K562 (cell line): ENCODE measurements around the gene RNF224. TPM values are rescaled to one million over a fixed set of nuclear protein-coding genes. Genes with fewer than 3 reads are reported as not detected.

Experiments used
- ATF6 ChIP-seq: sonication (generic); formaldehyde crosslinking; IDR thresholded peaks from 2 replicates; pipeline ENCODE4 v1.4.0; 2020; ENCODE audit warnings: mild to moderate bottlenecking, missing genetic modification reagents
- BCLAF1 ChIP-seq, 2 experiments: fragments of 450-650 bp in 1 of 2; IDR thresholded peaks; 2 replicates each; pipeline ENCODE4 v1.6.1; 2011 to 2017; ENCODE audit warnings: low read depth in 2 of 2, antibody characterized with exemption in 1 of 2, borderline replicate concordance in 1 of 2, low read length in 1 of 2, mild to moderate bottlenecking in 1 of 2, mixed read lengths in 1 of 2; ENCODE audit not compliant: control insufficient read depth in 1 of 2
- CBX5 ChIP-seq: IDR thresholded peaks from 2 replicates; pipeline ENCODE4 v1.6.1; 2014; ENCODE audit warnings: low read depth, borderline replicate concordance
- ERF ChIP-seq: fragments of 450-650 bp; formaldehyde crosslinking; IDR thresholded peaks from 2 replicates; pipeline ENCODE4 v1.4.0; 2020; ENCODE audit warnings: mild to moderate bottlenecking, mixed read lengths
- ESRRB ChIP-seq: fragments of 250-450 bp; sonication (Bioruptor Pico); IDR thresholded peaks from 2 replicates; pipeline ENCODE4 v1.5.0; 2020; ENCODE audit warnings: mild to moderate bottlenecking, moderate library complexity, borderline replicate concordance
- FUS ChIP-seq: fragments of 200-400 bp; formaldehyde crosslinking; optimal IDR thresholded peaks from 2 replicates; pipeline ENCODE3; 2017; ENCODE audit warnings: low read depth, low read length
- GTF2B ChIP-seq: IDR thresholded peaks from 2 replicates; pipeline ENCODE4 v1.6.1; 2011; ENCODE audit not compliant: insufficient read length; ENCODE audit errors: extremely low read depth
- KDM1A ChIP-seq, 2 experiments: fragments of 450-650 bp; IDR thresholded peaks; 2 replicates each; pipeline ENCODE4 v1.6.1; 2016; ENCODE audit warnings: mild to moderate bottlenecking in 2 of 2
- NCOA1 ChIP-seq: fragments of 450-650 bp; IDR thresholded peaks from 2 replicates; pipeline ENCODE4 v1.6.1; 2016; ENCODE audit warnings: low read depth
- NFE2L1 ChIP-seq: fragments of 450-650 bp; IDR thresholded peaks from 2 replicates; pipeline ENCODE4 v1.6.1; 2016; ENCODE audit warnings: missing genetic modification characterization, low read depth, mild to moderate bottlenecking, missing compliant biosample characterization, moderate library complexity, borderline replicate concordance
- NKRF ChIP-seq: fragments of 450-650 bp; IDR thresholded peaks from 2 replicates; pipeline ENCODE4 v1.6.1; 2016; ENCODE audit warnings: borderline replicate concordance
- RNF219 ChIP-seq: fragments of 250-450 bp; sonication (Bioruptor Pico); IDR thresholded peaks from 2 replicates; pipeline ENCODE4 v1.5.0; 2022; ENCODE audit warnings: mild to moderate bottlenecking
- SMAD1 ChIP-seq: fragments of 150-350 bp; IDR thresholded peaks from 2 replicates; pipeline ENCODE4 v1.6.1; 2014; ENCODE audit warnings: low read length, low read depth; ENCODE audit not compliant: partially characterized antibody
- TCF15 ChIP-seq: fragments of 250-450 bp; sonication (Bioruptor Pico); IDR thresholded peaks from 2 replicates; pipeline ENCODE4 v1.8.0; 2022; ENCODE audit warnings: moderate library complexity, mild to moderate bottlenecking, inconsistent platforms
- polyA plus RNA-seq, 8 experiments: library from polyadenylated mRNA; depleted of rRNA in 4 of 8; stranded (reverse) in 5 of 8; unstranded in 3 of 8; fragments of >200 nt; fragmentation: Nextera tagmentation in 2 of 8; fragmentation: Illumina TruSeq in 1 of 8; extraction: Ambion mirVana in 2 of 8; extraction: Trizol in 1 of 8; gene quantifications; 2 replicates each; pipeline versions ENCODE4 v1.2.1 to v1.2.3, GENCODE V29; 2011 to 2014; ENCODE audit warnings: inconsistent platforms in 1 of 8, missing spikeins in 1 of 8
- total RNA-seq, 7 experiments: library from RNA; depleted of rRNA in 6 of 7; stranded (reverse); fragments of >200 nt in 6 of 7; fragmentation: Illumina TruSeq in 2 of 7; extraction: Trizol in 2 of 7; gene quantifications; 2 replicates each; pipeline versions ENCODE4 v1.2.1 to v1.2.3, GENCODE V29; 2011 to 2021; ENCODE audit warnings: low replicate concordance in 1 of 7

The RNF224 gene
- total and polyA plus RNA-seq, 9 of the 15 experiments (the other 6 are each of a cell fraction or from before 2014, with no cell fraction given): not detected

- TF ChIP-seq ATF6: no peak
- no peak for TF ChIP-seq NFE2L1 (tag)
- TF ChIP-seq FUS: no peak
- peak; percentile 86 for TF ChIP-seq NKRF
- 0 out of 2 replicates have a peak, but pooled peaks have one; percentile 59 for TF ChIP-seq CBX5
- no peak for TF ChIP-seq ESRRB (CRISPR knock-in tag)
- TF ChIP-seq RNF219: no peak
- peak; percentile 28; the same call in 1 of the 2 replicates for TF ChIP-seq ERF (CRISPR knock-in tag)
- TF ChIP-seq SMAD1: peak; percentile 5
- no peak for TF ChIP-seq BCLAF1 (IDR thresholded peaks at IDR 0.05; ENCODE audit: borderline replicate concordance in 1 of 2, control insufficient read depth in 1 of 2, low read depth in 2 of 2, low read length in 1 of 2)
- TF ChIP-seq NCOA1: no peak
- no peak for TF ChIP-seq GTF2B
- TF ChIP-seq TCF15 (CRISPR knock-in tag): no peak
- TF ChIP-seq KDM1A (IDR thresholded peaks at IDR 0.05): no peak
These were observed 38.6 kb upstream of the RNF224 start, which contains the start of the genes ANAPC2 and SSNA1 (continued) for GRCh38 chr9:137188490-137189296.
